Diencephalon (tissue), 1 donor: ENCODE measurements around the gene EIF2S2. TPM values are rescaled to one million over a fixed set of nuclear protein-coding genes. Genes with fewer than 3 reads are reported as not detected.

ENCODE experiments used
- small RNA-seq: library from RNA; depleted of rRNA; stranded (forward); fragments of <200 nt; gene quantifications from one replicate; pipeline ENCODE3, GENCODE V24; 2014
- total RNA-seq: library from RNA; depleted of rRNA; stranded (reverse); fragments of >200 nt; gene quantifications from one replicate; pipeline ENCODE4 v1.2.3, GENCODE V29; 2014

The EIF2S2 gene
- total RNA-seq: 51.4 TPM

GRCh38 chr20:34111702-34112599 is at the start of gene EIF2S2:
Gene EIF2S2 (minus strand): TSS chr20:34112243. CDS start chr20:34112110, 133 bp downstream.

Small RNA genes lying within 50 kb of the gene (small RNA-seq; reads per million reads assigned to genes)
- not detected for gene MIR4755

Other genes starting within 250 kb of the EIF2S2 start
- gene RALY, start 118.3 kb downstream of the EIF2S2 start, total RNA-seq: 40.6 TPM
- gene ASIP, start 129.2 kb upstream of the EIF2S2 start, total RNA-seq: not detected
- gene AHCY, start 191.1 kb upstream of the EIF2S2 start, total RNA-seq: 58.6 TPM